Measurements from ENCODE around the gene TTL. TPM values are rescaled to one million over a fixed set of nuclear protein-coding genes. Genes with fewer than 3 reads are reported as not detected.

TTL gene
- total and polyA plus RNA-seq, 2 experiments from 2014 or later = 11.1 to 69.7 TPM

GRCh38 chr2:112486895-112487294 is 4.9 kb downstream of the TTL start:
- in situ Hi-C loops (cut with MboI) = no loop called here
- no peaks in the 10 kb centered on the region for H3K36me3 ChIP-seq (ENCODE audit: low read depth)
- H3K79me2 ChIP-seq (ENCODE audit: insufficient read depth) = peaks cover 93% of the 10 kb centered on the region
- no peak overlapping the region for H3K27ac ChIP-seq
- H3K9me2 ChIP-seq (ENCODE audit: insufficient read depth) = no peaks in the 10 kb centered on the region
- TF ChIP-seq EZH2 (IDR thresholded peaks at IDR 0.05; ENCODE audit: insufficient read depth, poor library complexity, severe bottlenecking) = no peak
- TF ChIP-seq EZH2phosphoT487 (IDR thresholded peaks at IDR 0.05; ENCODE audit: insufficient read depth, low read depth) = no peak
- no peak overlapping the region for H3K9ac ChIP-seq
- H3K9me3 ChIP-seq (ENCODE audit: low read depth) = no peaks in the 10 kb centered on the region
- H3K4me2 ChIP-seq (ENCODE audit: unreplicated experiment) = no peak overlapping the region
- peaks cover 27% of the 10 kb centered on the region for H3F3A ChIP-seq (ENCODE audit: insufficient read depth)
- DNase-seq = no peak
- H4K20me1 ChIP-seq (ENCODE audit: insufficient read depth) = 0 out of 2 replicates have a peak, but pooled peaks cover 4% of the 10 kb centered on the region
- WGBS, 2 experiments (ENCODE audit: low coverage in 1 of 2, low lambda C conversion rate in 2 of 2, missing lambda C conversion rate in 2 of 2) = 87 to 90% methylated on average over 5 of the region's 5 CpGs
- H3K4me1 ChIP-seq (ENCODE audit: insufficient read depth) = peaks cover 14% of the 10 kb centered on the region
- no peaks in the 10 kb centered on the region for H3K27me3 ChIP-seq (replicated peaks; ENCODE audit: insufficient read depth)
- no peak overlapping the region for H2AFZ ChIP-seq
- H3K4me3 ChIP-seq = no peak overlapping the region

GRCh38 chr2:112487444-112487961 is 5.5 kb downstream of the TTL start:
- H2AFZ ChIP-seq = no peak overlapping the region
- no peak overlapping the region for H3K4me3 ChIP-seq
- H4K20me1 ChIP-seq (ENCODE audit: insufficient read depth) = 0 out of 2 replicates have a peak, but pooled peaks cover 4% of the 10 kb centered on the region
- in situ Hi-C loops (cut with MboI) = no loop called here
- H3K4me2 ChIP-seq (ENCODE audit: unreplicated experiment) = no peak overlapping the region
- peaks cover 99% of the 10 kb centered on the region for H3K79me2 ChIP-seq (ENCODE audit: insufficient read depth)
- H3K9ac ChIP-seq = no peak overlapping the region
- H3K36me3 ChIP-seq (ENCODE audit: low read depth) = no peaks in the 10 kb centered on the region
- no peaks in the 10 kb centered on the region for H3K9me3 ChIP-seq (ENCODE audit: low read depth)
- DNase-seq = no peak
- H3K4me1 ChIP-seq (ENCODE audit: insufficient read depth) = peaks cover 14% of the 10 kb centered on the region
- peaks cover 27% of the 10 kb centered on the region for H3F3A ChIP-seq (ENCODE audit: insufficient read depth)
- no peak for TF ChIP-seq EZH2phosphoT487 (IDR thresholded peaks at IDR 0.05; ENCODE audit: insufficient read depth, low read depth)
- TF ChIP-seq EZH2 (IDR thresholded peaks at IDR 0.05; ENCODE audit: insufficient read depth, poor library complexity, severe bottlenecking) = no peak
- 89 to 95% methylated on average over 4 of the region's 4 CpGs for WGBS, 2 experiments (ENCODE audit: low coverage in 1 of 2, low lambda C conversion rate in 2 of 2, missing lambda C conversion rate in 2 of 2)
- H3K9me2 ChIP-seq (ENCODE audit: insufficient read depth) = no peaks in the 10 kb centered on the region
- H3K27me3 ChIP-seq (replicated peaks; ENCODE audit: insufficient read depth) = no peaks in the 10 kb centered on the region
- no peak overlapping the region for H3K27ac ChIP-seq

GRCh38 chr2:112488201-112488600 is 6.2 kb downstream of the TTL start:
- no peak for DNase-seq
- H3K4me3 ChIP-seq = no peak overlapping the region
- no peaks in the 10 kb centered on the region for H3K36me3 ChIP-seq (ENCODE audit: low read depth)
- peaks cover 98% of the 10 kb centered on the region for H3K79me2 ChIP-seq (ENCODE audit: insufficient read depth)
- H3F3A ChIP-seq (ENCODE audit: insufficient read depth) = peaks cover 26% of the 10 kb centered on the region
- no peaks in the 10 kb centered on the region for H3K27me3 ChIP-seq (replicated peaks; ENCODE audit: insufficient read depth)
- H4K20me1 ChIP-seq (ENCODE audit: insufficient read depth) = peaks cover 5% of the 10 kb centered on the region; the same call in 1 of the 2 replicates
- H3K9me2 ChIP-seq (ENCODE audit: insufficient read depth) = no peaks in the 10 kb centered on the region
- H3K9me3 ChIP-seq (ENCODE audit: low read depth) = no peaks in the 10 kb centered on the region
- WGBS, 2 experiments (ENCODE audit: low coverage in 1 of 2, low lambda C conversion rate in 2 of 2, missing lambda C conversion rate in 2 of 2) = 96 to 99% methylated on average over 6 of the region's 6 CpGs
- no peak overlapping the region for H3K27ac ChIP-seq
- in situ Hi-C loops (cut with MboI) = no loop called here
- H3K4me2 ChIP-seq (ENCODE audit: unreplicated experiment) = no peak overlapping the region
- no peak overlapping the region for H3K9ac ChIP-seq
- no peak overlapping the region for H2AFZ ChIP-seq
- TF ChIP-seq EZH2phosphoT487 (IDR thresholded peaks at IDR 0.05; ENCODE audit: insufficient read depth, low read depth) = no peak
- no peak for TF ChIP-seq EZH2 (IDR thresholded peaks at IDR 0.05; ENCODE audit: insufficient read depth, poor library complexity, severe bottlenecking)
- peaks cover 18% of the 10 kb centered on the region for H3K4me1 ChIP-seq (ENCODE audit: insufficient read depth)

DNA sequence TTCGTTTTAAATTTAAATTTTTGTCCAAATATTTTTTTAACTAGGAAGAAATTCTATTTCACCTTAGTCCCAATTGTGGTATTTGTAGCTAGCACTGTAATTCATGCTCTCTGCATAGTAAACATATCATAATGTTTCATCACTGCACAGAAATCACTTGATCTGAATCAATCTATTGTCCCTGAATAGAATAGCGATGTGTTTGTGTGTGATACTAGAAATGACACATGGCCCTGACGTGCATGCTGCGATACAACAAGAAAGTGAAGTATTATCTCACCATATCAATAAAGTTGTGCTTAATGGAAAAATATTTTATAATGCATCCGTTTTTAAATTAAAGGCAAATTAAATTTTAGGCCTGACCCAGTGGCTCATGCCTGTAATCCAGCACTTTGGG is 10.0 kb downstream of the TTL start:
- TF ChIP-seq EZH2phosphoT487 (IDR thresholded peaks at IDR 0.05; ENCODE audit: insufficient read depth, low read depth) (no peak), EZH2 (IDR thresholded peaks at IDR 0.05; ENCODE audit: insufficient read depth, poor library complexity, severe bottlenecking) (no peak)
- no peak overlapping the region for H3K9ac ChIP-seq
- no peaks in the 10 kb centered on the region for H3K27me3 ChIP-seq (replicated peaks; ENCODE audit: insufficient read depth)
- H3K79me2 ChIP-seq (ENCODE audit: insufficient read depth) = peaks cover 80% of the 10 kb centered on the region
- H3K27ac ChIP-seq = no peak overlapping the region
- peaks cover 11% of the 10 kb centered on the region; the same call in 1 of the 2 replicates for H4K20me1 ChIP-seq (ENCODE audit: insufficient read depth)
- no peak overlapping the region for H3K4me2 ChIP-seq (ENCODE audit: unreplicated experiment)
- H2AFZ ChIP-seq = no peak overlapping the region
- in situ Hi-C loops (cut with MboI) = no loop called here
- WGBS, 2 experiments (ENCODE audit: low coverage in 1 of 2, low lambda C conversion rate in 2 of 2, missing lambda C conversion rate in 2 of 2) = 97 to 99% methylated on average over 5 of the region's 5 CpGs
- no peak overlapping the region for H3K4me3 ChIP-seq
- peaks cover 32% of the 10 kb centered on the region for H3F3A ChIP-seq (ENCODE audit: insufficient read depth)
- H3K9me2 ChIP-seq (ENCODE audit: insufficient read depth) = no peaks in the 10 kb centered on the region
- no peak for DNase-seq
- peaks cover 18% of the 10 kb centered on the region for H3K4me1 ChIP-seq (ENCODE audit: insufficient read depth)
- H3K9me3 ChIP-seq (ENCODE audit: low read depth) = no peaks in the 10 kb centered on the region
- peaks cover 17% of the 10 kb centered on the region for H3K36me3 ChIP-seq (ENCODE audit: low read depth)
